Measurements from ENCODE around the gene C3.
"Not testable (repeated sequence)": the region's sequence is repeated elsewhere in the genome, so short reads cannot be mapped to it uniquely, and the experiment has no call there.

The C3 gene

DNA sequence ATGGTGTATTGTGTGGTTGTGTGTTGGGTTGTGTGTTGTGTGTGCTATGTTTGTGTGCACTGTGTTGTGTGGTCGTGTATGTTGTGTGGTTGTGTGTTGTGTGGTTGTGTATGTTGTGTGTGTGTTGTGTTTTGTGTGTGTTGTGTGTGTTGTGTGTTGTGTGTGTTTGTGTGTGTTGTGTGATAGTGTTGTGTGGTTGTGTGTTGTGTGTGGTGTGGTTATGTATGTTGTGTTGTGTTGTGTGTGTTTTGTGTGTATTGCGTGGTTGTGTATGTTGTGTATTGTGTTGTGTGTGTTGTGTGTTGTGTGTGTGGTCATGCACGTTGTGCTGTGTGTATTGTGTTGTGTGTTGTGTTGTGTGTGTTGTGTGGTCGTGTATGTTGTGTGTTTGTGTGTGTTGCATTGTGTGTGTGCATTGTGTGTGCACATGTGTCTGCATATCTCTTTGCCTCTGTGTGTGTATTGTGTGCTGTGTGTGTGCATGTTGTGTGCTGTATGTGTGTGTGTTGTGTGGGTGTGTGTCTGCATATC, 2.9 kb downstream of the C3 start:
- H3K9me3 Mint-ChIP-seq = no peaks in the 10 kb centered on the region
- no peak overlapping the region for H3K27ac Mint-ChIP-seq
- H3K4me1 Mint-ChIP-seq (ENCODE audit: low read depth) = peaks cover 14% of the 10 kb centered on the region
- no peaks in the 10 kb centered on the region for H3K36me3 Mint-ChIP-seq (ENCODE audit: low read depth)
- H3K4me3 Mint-ChIP-seq = no peak overlapping the region
- DNase-seq (ENCODE audit: low spot score) = no peak
- peaks cover 1% of the 10 kb centered on the region for H3K27me3 Mint-ChIP-seq (ENCODE audit: low read depth)

GRCh38 chr19:6717036-6717435, 3.4 kb downstream of the C3 start:
- peak overlapping the region; percentile 41 for H3K27ac Mint-ChIP-seq
- H3K4me1 Mint-ChIP-seq (ENCODE audit: low read depth) = peaks cover 14% of the 10 kb centered on the region
- no peak for DNase-seq (ENCODE audit: low spot score)
- no peaks in the 10 kb centered on the region for H3K9me3 Mint-ChIP-seq
- no peaks in the 10 kb centered on the region for H3K36me3 Mint-ChIP-seq (ENCODE audit: low read depth)
- H3K4me3 Mint-ChIP-seq = no peak overlapping the region
- H3K27me3 Mint-ChIP-seq (ENCODE audit: low read depth) = peaks cover 1% of the 10 kb centered on the region

GRCh38 chr19:6716610-6716970, 3.9 kb downstream of the C3 start:
- DNase-seq (ENCODE audit: low spot score) = no peak
- no peak overlapping the region for H3K4me3 Mint-ChIP-seq
- peaks cover 5% of the 10 kb centered on the region for H3K27me3 Mint-ChIP-seq (ENCODE audit: low read depth)
- H3K27ac Mint-ChIP-seq = peak overlapping the region; percentile 41
- no peaks in the 10 kb centered on the region for H3K36me3 Mint-ChIP-seq (ENCODE audit: low read depth)
- peaks cover 14% of the 10 kb centered on the region for H3K4me1 Mint-ChIP-seq (ENCODE audit: low read depth)
- no peaks in the 10 kb centered on the region for H3K9me3 Mint-ChIP-seq

GRCh38 chr19:6714749-6715555, 5.5 kb downstream of the C3 start:
- Mint-ChIP-seq H3K27ac (no peak overlapping the region), H3K9me3 (no peaks in the 10 kb centered on the region), H3K36me3 (ENCODE audit: low read depth) (no peaks in the 10 kb centered on the region), H3K27me3 (ENCODE audit: low read depth) (peaks cover 21% of the 10 kb centered on the region), H3K4me1 (ENCODE audit: low read depth) (peaks cover 13% of the 10 kb centered on the region), H3K4me3 (no peak overlapping the region)
- no peak for DNase-seq (ENCODE audit: low spot score)

DNA sequence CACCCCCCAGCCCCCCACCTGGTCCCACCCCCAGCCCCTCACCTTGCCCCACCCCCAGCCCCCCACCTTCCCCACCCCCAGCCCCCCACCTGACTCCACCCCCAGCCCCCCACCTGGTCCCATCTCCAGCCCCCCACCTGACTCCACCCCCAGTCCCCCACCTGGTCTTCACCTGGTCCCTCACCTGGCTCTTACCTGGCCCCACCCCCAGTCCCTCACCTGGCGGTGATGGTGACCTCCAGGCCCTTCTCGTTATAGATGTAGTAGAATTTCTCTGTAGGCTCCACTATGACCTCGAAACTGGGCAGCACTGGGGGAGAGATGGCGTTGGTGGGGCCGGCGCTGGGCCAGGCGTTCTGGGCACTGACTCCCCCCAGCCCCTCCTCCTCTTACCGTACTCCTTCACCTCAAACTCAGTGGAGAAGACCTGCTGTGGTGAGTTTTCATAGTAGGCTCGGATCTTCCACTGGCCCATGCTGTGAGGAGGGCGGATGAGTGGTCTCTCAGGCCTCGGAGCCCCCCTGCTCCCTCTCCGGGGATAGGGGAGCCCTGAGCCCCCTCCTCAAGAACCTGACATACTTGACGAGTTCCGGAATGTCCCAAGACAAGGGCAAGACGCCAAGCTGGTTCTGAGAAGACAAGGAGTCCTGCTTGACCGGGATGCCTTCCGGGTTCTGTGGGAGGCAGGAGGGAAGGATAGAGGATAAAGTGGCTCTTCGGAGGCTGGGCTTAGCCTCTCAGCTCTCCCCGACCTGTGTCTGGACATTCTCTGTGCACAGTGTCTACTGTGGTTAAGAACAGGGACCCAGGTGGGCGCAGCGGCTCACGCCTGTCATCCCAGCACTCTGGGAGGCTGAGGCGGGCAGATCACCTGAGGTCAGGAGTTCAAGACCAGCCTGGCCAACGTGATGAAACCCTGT, 6.4 kb downstream of the C3 start:
- H3K27ac Mint-ChIP-seq = no peak overlapping the region
- no peaks in the 10 kb centered on the region for H3K9me3 Mint-ChIP-seq
- no peak for DNase-seq (ENCODE audit: low spot score)
- peaks cover 9% of the 10 kb centered on the region for H3K4me1 Mint-ChIP-seq (ENCODE audit: low read depth)
- H3K4me3 Mint-ChIP-seq = no peak overlapping the region
- H3K27me3 Mint-ChIP-seq (ENCODE audit: low read depth) = peaks cover 30% of the 10 kb centered on the region
- H3K36me3 Mint-ChIP-seq (ENCODE audit: low read depth) = no peaks in the 10 kb centered on the region

- Mint-ChIP-seq H3K9me3 (no peaks in the 10 kb centered on the region), H3K27ac (no peak overlapping the region), H3K36me3 (ENCODE audit: low read depth) (no peaks in the 10 kb centered on the region), H3K4me1 (ENCODE audit: low read depth) (peaks cover 9% of the 10 kb centered on the region), H3K4me3 (no peak overlapping the region), H3K27me3 (ENCODE audit: low read depth) (peaks cover 39% of the 10 kb centered on the region)
- DNase-seq (ENCODE audit: low spot score) = no peak
Observed at GRCh38 chr19:6712692-6713670, 7.5 kb downstream of the C3 start.

DNA sequence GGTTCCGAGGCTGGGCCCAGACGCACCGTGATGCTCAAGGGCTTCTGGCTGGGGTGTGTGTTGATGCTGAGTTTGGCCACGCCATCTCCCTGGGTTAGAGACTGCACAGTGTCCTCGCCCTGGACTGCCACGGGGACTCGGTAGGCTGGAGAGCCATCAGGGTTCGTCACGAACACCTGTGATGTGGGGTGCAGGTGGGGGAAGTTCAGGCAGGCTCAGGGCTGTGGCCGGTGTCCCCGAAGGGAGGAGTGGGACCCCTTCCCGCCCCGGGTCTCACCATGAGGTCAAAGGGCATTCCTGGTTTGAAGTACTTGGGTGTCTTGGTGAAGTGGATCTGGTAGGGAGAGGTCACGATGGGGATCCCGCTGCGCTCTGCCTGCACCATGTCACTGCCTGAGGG, 8.2 kb downstream of the C3 start:
- Mint-ChIP-seq H3K27ac (no peak overlapping the region), H3K4me3 (no peak overlapping the region), H3K36me3 (ENCODE audit: low read depth) (no peaks in the 10 kb centered on the region), H3K4me1 (ENCODE audit: low read depth) (peaks cover 6% of the 10 kb centered on the region), H3K9me3 (no peaks in the 10 kb centered on the region), H3K27me3 (ENCODE audit: low read depth) (peaks cover 40% of the 10 kb centered on the region)
- DNase-seq (ENCODE audit: low spot score) = no peak

DNA sequence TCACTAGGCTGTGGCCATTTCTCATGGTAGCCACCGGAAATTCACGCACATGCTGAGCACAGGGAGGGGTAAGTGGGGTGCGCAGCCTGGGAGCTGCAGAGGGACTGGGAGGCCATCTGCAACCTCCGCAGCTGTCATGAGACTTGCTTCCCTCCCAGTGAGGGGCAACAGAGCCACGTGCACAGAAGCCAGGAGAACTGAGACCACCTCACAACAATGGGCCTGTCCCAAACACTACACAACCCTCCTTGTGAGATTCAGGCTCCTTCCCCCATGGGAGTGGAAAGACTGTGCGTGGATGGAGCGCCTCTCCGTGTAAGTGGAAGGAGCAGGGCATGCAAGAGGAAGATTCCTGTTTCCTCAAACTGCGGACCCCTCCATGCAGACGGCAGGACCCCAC, 8.8 kb downstream of the C3 start:
- Mint-ChIP-seq H3K4me1 (ENCODE audit: low read depth) (peaks cover 4% of the 10 kb centered on the region), H3K9me3 (no peaks in the 10 kb centered on the region), H3K4me3 (no peak overlapping the region), H3K27ac (no peak overlapping the region), H3K36me3 (ENCODE audit: low read depth) (no peaks in the 10 kb centered on the region), H3K27me3 (ENCODE audit: low read depth) (peaks cover 38% of the 10 kb centered on the region)
- DNase-seq (ENCODE audit: low spot score) = no peak

DNA sequence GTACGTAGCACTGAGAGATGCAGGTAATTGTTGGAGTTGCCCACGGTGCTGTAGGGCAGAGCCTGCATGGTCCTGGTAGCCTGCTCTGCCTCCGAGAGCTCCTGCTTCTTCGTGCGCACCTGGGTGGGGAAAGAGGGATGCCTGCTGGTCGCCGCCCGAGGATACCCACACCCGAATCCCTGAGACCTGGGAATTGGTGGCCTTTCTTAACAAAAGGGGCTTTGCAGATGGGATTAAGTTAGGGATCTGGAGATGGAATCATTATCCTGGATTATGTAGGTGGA, 9.4 kb downstream of the C3 start:
- Mint-ChIP-seq H3K36me3 (ENCODE audit: low read depth) (no peaks in the 10 kb centered on the region), H3K4me3 (no peak overlapping the region), H3K27me3 (ENCODE audit: low read depth) (peaks cover 38% of the 10 kb centered on the region), H3K4me1 (ENCODE audit: low read depth) (peaks cover 4% of the 10 kb centered on the region), H3K9me3 (no peaks in the 10 kb centered on the region), H3K27ac (no peak overlapping the region)
- DNase-seq (ENCODE audit: low spot score) = no peak

DNA sequence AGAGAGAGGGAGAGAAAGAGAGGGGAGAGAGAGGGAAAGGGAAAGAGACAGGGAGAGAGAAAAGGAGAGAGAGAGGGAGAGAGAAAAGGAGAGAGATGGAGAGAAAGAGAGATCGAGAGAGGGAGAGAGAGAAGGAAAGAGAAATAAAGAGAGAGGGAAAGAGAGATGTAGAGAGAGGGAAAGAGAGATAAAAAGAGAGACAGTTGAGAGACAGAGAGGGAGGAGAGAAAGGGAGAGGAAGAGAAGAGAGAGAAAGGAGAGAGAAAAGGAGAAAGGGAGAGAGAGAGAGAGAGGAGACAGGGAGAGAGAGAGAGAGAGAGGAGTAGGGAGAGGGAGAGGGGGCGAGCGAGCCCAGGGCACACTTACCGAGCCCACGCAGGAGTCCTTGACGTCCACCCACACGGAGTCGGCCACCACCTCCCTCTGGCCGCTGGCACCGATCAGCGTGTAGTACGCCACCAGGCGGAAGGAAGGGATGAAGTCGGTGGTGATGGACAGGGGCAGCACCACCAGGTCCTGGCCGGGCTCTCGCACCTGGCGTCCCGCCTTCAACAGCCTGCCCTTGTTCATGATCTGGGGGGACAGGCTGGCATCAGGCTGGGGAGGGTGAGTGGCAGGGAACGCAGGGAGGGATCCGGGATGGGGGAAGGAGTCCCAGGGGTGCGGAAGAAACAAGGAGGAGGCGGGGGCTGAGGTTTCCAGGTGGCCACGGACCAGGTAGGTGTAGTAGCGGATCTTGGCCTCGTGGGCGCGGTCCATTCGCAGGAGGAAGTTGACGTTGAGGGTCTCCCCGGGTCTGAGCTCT, 10.0 kb downstream of the C3 start:
- Mint-ChIP-seq H3K4me1 (ENCODE audit: low read depth) (peaks cover 4% of the 10 kb centered on the region), H3K27ac (no peak overlapping the region), H3K27me3 (ENCODE audit: low read depth) (peaks cover 38% of the 10 kb centered on the region), H3K4me3 (peak overlapping the region; percentile 10), H3K9me3 (no peaks in the 10 kb centered on the region), H3K36me3 (ENCODE audit: low read depth) (no peaks in the 10 kb centered on the region)
- DNase-seq (ENCODE audit: low spot score) = no peak

GRCh38 chr19:6709549-6709948, 10.9 kb downstream of the C3 start:
- Mint-ChIP-seq H3K27me3 (ENCODE audit: low read depth) (peaks cover 38% of the 10 kb centered on the region), H3K27ac (no peak overlapping the region), H3K36me3 (ENCODE audit: low read depth) (no peaks in the 10 kb centered on the region), H3K9me3 (no peaks in the 10 kb centered on the region), H3K4me1 (ENCODE audit: low read depth) (peaks cover 4% of the 10 kb centered on the region), H3K4me3 (no peak overlapping the region)
- no peak for DNase-seq (ENCODE audit: low spot score)

DNA sequence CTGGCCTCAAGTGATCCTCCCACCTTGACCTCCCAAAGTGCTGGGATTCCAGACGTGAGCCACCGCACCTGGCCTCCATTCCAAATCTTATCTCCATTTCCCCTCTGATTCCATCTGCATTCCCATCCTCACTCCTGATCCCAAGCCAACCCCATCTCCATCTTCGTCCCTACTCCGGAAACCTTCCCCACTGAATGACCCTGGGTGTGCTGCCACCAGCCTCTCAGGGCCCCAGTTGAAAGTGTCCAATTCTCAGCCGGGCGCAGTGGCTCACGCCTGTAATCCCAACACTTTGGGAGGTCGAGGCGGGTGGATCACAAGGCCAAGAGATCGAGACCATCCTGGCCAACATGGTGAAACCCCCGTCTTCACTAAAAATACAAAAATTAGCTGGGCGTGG, 11.5 kb downstream of the C3 start:
- H3K36me3 Mint-ChIP-seq (ENCODE audit: low read depth); H3K4me1 Mint-ChIP-seq (ENCODE audit: low read depth); H3K4me3 Mint-ChIP-seq; H3K27ac Mint-ChIP-seq; DNase-seq (ENCODE audit: low spot score); H3K9me3 Mint-ChIP-seq: not testable (repeated sequence)
- peaks cover 38% of the 10 kb centered on the region for H3K27me3 Mint-ChIP-seq (ENCODE audit: low read depth)

- Mint-ChIP-seq H3K36me3 (ENCODE audit: low read depth) (no peaks in the 10 kb centered on the region), H3K27me3 (ENCODE audit: low read depth) (peaks cover 38% of the 10 kb centered on the region), H3K4me3 (no peak overlapping the region), H3K27ac (no peak overlapping the region), H3K9me3 (no peaks in the 10 kb centered on the region), H3K4me1 (ENCODE audit: low read depth) (peaks cover 4% of the 10 kb centered on the region)
- DNase-seq (ENCODE audit: low spot score) = no peak
Observed at GRCh38 chr19:6708346-6708745, 12.1 kb downstream of the C3 start.

Data from T-helper 2 cell treated with Interferon-gamma antibody and Interleukin-4, amounts not matched to agents 5 μg/mL and 100 μg/mL, for 36 hours (primary cell).